Smooth muscle cell (in vitro differentiated cells): ENCODE measurements around the gene ACTN2. TPM values are rescaled to one million over a fixed set of nuclear protein-coding genes. Genes with fewer than 3 reads are reported as not detected.

Source experiments
- DNase-seq: peaks from one replicate; lab custom pipeline; 2025; ENCODE audit not compliant: unreplicated experiment; lab: John Stamatoyannopoulos, UW
- H2AFZ ChIP-seq: fragments of 200-600 bp; sonication (generic); 2 replicates; pipeline ENCODE4 v1.6.0; 2016; ENCODE audit warnings: antibody characterized with exemption, low read depth, mild to moderate bottlenecking
- H3F3A ChIP-seq: fragments of 200-600 bp; sonication (generic); 2 replicates; pipeline ENCODE4 v1.6.0; 2017; ENCODE audit warnings: antibody characterized with exemption, low read depth
- H3K27ac ChIP-seq: fragments of 200-600 bp; sonication (generic); 2 replicates; pipeline ENCODE4 v1.5.1; 2016; ENCODE audit warnings: low read depth, mild to moderate bottlenecking
- H3K27me3 ChIP-seq: fragments of 200-600 bp; sonication (generic); 2 replicates; pipeline ENCODE4 v1.6.1; 2016; ENCODE audit warnings: low read depth, mild to moderate bottlenecking
- H3K36me3 ChIP-seq: fragments of 200-600 bp; sonication (generic); 2 replicates; pipeline ENCODE4 v1.5.1; 2016; ENCODE audit warnings: low read depth
- H3K4me1 ChIP-seq: fragments of 200-600 bp; sonication (generic); 2 replicates; pipeline ENCODE4 v1.5.1; 2016; ENCODE audit warnings: low read depth
- H3K4me2 ChIP-seq: fragments of 200-600 bp; sonication (generic); 2 replicates; pipeline ENCODE4 v1.6.0; 2016; ENCODE audit warnings: mild to moderate bottlenecking
- H3K4me3 ChIP-seq: fragments of 200-600 bp; sonication (generic); 2 replicates; pipeline ENCODE4 v1.5.1; 2016; ENCODE audit warnings: mild to moderate bottlenecking
- H3K79me2 ChIP-seq: fragments of 200-600 bp; sonication (generic); 2 replicates; pipeline ENCODE4 v1.6.0; 2016; ENCODE audit warnings: low read depth, mild to moderate bottlenecking
- H3K9ac ChIP-seq: fragments of 200-600 bp; sonication (generic); 2 replicates; pipeline ENCODE4 v1.6.0; 2016; ENCODE audit warnings: low read depth
- H3K9me3 ChIP-seq: fragments of 200-600 bp; sonication (generic); replicated peaks from 2 replicates; pipeline ENCODE4 v1.5.1; 2016; ENCODE audit warnings: low read depth
- H4K20me1 ChIP-seq: fragments of 200-600 bp; sonication (generic); 2 replicates; pipeline ENCODE4 v1.6.0; 2016; ENCODE audit warnings: low read depth
- CTCF ChIP-seq: fragments of 200-600 bp; sonication (generic); IDR thresholded peaks from 2 replicates; pipeline ENCODE4 v1.5.1; 2017; ENCODE audit warnings: borderline replicate concordance, mild to moderate bottlenecking, antibody characterized with exemption; ENCODE audit not compliant: insufficient read depth, poor library complexity, severe bottlenecking
- WGBS: methylation state at CpG from one replicate; pipeline ENCODE4 v1.1.7; 2016; ENCODE audit warnings: low lambda C conversion rate; 5-methylcytosine and 5-hydroxymethylcytosine counted together
- polyA plus RNA-seq: library from polyadenylated mRNA; unstranded; fragments of >200 nt; fragmentation: Nextera tagmentation; extraction: Ambion mirVana; gene quantifications from 2 replicates; pipeline ENCODE4 v1.2.1, GENCODE V29; 2016
- total RNA-seq: library from RNA; depleted of rRNA; stranded (reverse); fragments of >200 nt; gene quantifications from 2 replicates; pipeline ENCODE4 v1.2.3, GENCODE V29; 2014

The ACTN2 gene
- total and polyA plus RNA-seq, 2 experiments from 2014 or later: not detected

- Histone ChIP-seq H3F3A (no peaks in the 10 kb centered on the region), H3K9ac (no peak overlapping the region), H4K20me1 (peaks cover 32% of the 10 kb centered on the region), H3K9me3 (no peaks in the 10 kb centered on the region), H3K79me2 (peaks cover 7% of the 10 kb centered on the region), H3K27ac (no peak overlapping the region), H3K4me3 (no peak overlapping the region), H3K27me3 (no peaks in the 10 kb centered on the region), H3K4me1 (no peaks in the 10 kb centered on the region), H3K36me3 (no peaks in the 10 kb centered on the region), H3K4me2 (no peak overlapping the region), H2AFZ (no peak overlapping the region)
- no peak for DNase-seq
- TF ChIP-seq CTCF: no peak
- 93% methylated on average over 2 of the region's 2 CpGs for WGBS
These were observed 120.3 kb downstream of the ACTN2 start for GRCh38 chr1:236806634-236807033.

- H3K4me1 ChIP-seq: no peaks in the 10 kb centered on the region
- H3K79me2 ChIP-seq: no peaks in the 10 kb centered on the region
- H3K9me3 ChIP-seq: no peaks in the 10 kb centered on the region
- peaks cover 7% of the 10 kb centered on the region for H3K36me3 ChIP-seq
- H3K4me3 ChIP-seq: no peak overlapping the region
- 96% methylated on average over 2 of the region's 2 CpGs for WGBS
- no peak for TF ChIP-seq CTCF
- peaks cover 20% of the 10 kb centered on the region for H4K20me1 ChIP-seq
- H3F3A ChIP-seq: no peaks in the 10 kb centered on the region
- no peak overlapping the region for H2AFZ ChIP-seq
- H3K9ac ChIP-seq: no peak overlapping the region
- no peaks in the 10 kb centered on the region for H3K27me3 ChIP-seq
- H3K27ac ChIP-seq: no peak overlapping the region
- DNase-seq: no peak
- H3K4me2 ChIP-seq: no peak overlapping the region
These were observed 121.7 kb downstream of the ACTN2 start for GRCh38 chr1:236808005-236808404.

GRCh38 chr1:236808564-236809130 is 122.3 kb downstream of the ACTN2 start:
- no peak overlapping the region for H3K9ac ChIP-seq
- H3K4me1 ChIP-seq: no peaks in the 10 kb centered on the region
- WGBS: 93% methylated on average over 8 of the region's 8 CpGs
- DNase-seq: no peak
- no peak overlapping the region for H2AFZ ChIP-seq
- TF ChIP-seq CTCF: no peak
- H3F3A ChIP-seq: no peaks in the 10 kb centered on the region
- H4K20me1 ChIP-seq: peaks cover 13% of the 10 kb centered on the region
- H3K27me3 ChIP-seq: no peaks in the 10 kb centered on the region
- H3K36me3 ChIP-seq: peaks cover 7% of the 10 kb centered on the region
- H3K4me3 ChIP-seq: no peak overlapping the region
- no peak overlapping the region for H3K4me2 ChIP-seq
- H3K79me2 ChIP-seq: no peaks in the 10 kb centered on the region
- H3K9me3 ChIP-seq: no peaks in the 10 kb centered on the region
- H3K27ac ChIP-seq: no peak overlapping the region

DNA sequence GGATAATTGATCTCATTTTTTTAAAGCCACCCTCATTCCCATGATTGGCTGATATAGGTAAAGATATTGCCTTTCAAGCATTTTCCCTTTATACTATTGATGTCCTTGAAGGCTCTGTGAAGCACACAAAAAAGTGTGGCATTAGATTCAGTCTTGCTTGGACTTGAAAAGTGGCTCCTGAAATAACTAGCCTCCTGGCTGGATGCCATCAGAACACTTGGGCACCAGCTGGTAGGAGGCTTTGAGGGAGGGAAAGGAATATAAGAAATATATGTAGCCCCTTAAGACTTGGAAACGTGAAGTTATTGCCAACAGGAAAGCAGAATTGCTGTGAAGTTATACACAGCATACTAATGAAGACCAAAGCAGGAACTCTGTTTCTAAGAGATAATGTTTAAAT is 122.8 kb downstream of the ACTN2 start:
- Histone ChIP-seq H3K9me3 (no peaks in the 10 kb centered on the region), H3F3A (no peaks in the 10 kb centered on the region), H4K20me1 (peaks cover 8% of the 10 kb centered on the region), H3K4me2 (no peak overlapping the region), H3K9ac (no peak overlapping the region), H3K27ac (no peak overlapping the region), H3K36me3 (peaks cover 7% of the 10 kb centered on the region), H2AFZ (no peak overlapping the region), H3K4me3 (no peak overlapping the region), H3K4me1 (no peaks in the 10 kb centered on the region), H3K79me2 (no peaks in the 10 kb centered on the region), H3K27me3 (no peaks in the 10 kb centered on the region)
- 97% methylated on average over 1 of the region's 1 CpG for WGBS
- TF ChIP-seq CTCF: no peak
- no peak for DNase-seq
